ENCODE measurements around the gene GINS2.

The GINS2 gene

DNA sequence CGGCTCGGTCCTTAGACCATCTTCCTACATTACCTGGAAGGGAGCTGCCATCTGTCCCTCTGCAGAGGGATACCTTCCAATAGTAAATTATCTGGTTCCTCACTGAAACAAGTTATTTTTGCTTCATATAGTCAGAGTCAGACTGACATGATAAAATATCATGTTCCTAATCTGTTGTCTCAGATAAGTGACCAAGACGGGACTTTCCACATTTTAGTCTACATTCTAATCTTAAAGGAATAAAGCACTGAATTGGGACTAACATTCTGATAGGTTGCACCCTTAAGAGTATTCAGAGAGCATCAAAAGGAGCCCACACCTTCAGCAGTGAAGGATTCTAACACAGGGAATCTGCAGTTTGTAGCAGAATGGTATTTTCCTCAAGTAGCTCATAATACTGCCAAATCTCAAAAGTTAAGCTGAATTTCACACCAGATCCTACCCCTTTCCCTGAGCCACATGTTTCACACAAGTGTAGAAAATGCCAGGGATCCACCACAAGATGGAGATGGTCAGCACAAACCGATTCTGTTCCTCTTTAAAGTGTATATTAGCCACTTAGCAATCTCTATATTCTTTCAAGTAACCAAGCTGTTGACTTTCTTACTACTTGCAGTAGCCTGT is 13.4 kb downstream of the GINS2 start:
- Histone ChIP-seq H3K4me3 (ENCODE audit: low read depth in 1 of 2, low read length in 2 of 2) (no peak overlapping the region), H3K4me1 (ENCODE audit: control insufficient read depth in 1 of 2, insufficient read depth in 2 of 2, low read length in 2 of 2) (peaks cover 0 to 8% of the 10 kb centered on the region in 2 donors), H3K9me3 (ENCODE audit: control insufficient read depth in 1 of 2, low read length in 2 of 2) (no peaks in the 10 kb centered on the region), H3K27me3 (ENCODE audit: low read depth, low read length) (no peaks in the 10 kb centered on the region), H3K27ac (ENCODE audit: low read length) (peak overlapping the region; percentile 28), H3K36me3 (ENCODE audit: control insufficient read depth in 1 of 2, insufficient read depth in 2 of 2, low read length in 2 of 2) (peaks cover 31 to 32% of the 10 kb centered on the region in 2 donors)

DNA sequence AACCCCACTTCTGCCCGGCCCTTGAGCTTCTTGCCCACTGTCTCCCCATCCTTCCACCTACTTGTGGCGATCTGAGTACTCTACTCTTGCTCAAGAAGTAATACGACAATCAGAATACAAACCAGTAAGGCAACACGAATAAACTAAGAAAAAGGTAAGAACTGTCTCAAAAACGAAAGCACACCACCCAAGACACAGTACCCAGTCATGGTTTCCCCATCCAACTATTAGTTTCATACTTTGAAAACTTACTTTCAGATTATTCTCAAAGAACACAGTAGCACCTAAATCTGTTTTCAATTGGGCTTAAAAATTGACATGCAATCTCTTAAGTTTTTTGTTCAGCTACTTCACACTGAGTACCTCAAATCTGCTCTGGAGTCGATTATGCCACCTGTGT is 13.9 kb downstream of the GINS2 start:
- H3K27ac ChIP-seq (ENCODE audit: low read length), result peak overlapping the region; percentile 28
- peaks cover 33 to 37% of the 10 kb centered on the region in 2 donors for H3K36me3 ChIP-seq (ENCODE audit: control insufficient read depth in 1 of 2, insufficient read depth in 2 of 2, low read length in 2 of 2)
- H3K27me3 ChIP-seq (ENCODE audit: low read depth, low read length), result no peaks in the 10 kb centered on the region
- H3K4me3 ChIP-seq (ENCODE audit: low read depth in 1 of 2, low read length in 2 of 2), result no peak overlapping the region
- no peaks in the 10 kb centered on the region for H3K9me3 ChIP-seq (ENCODE audit: control insufficient read depth in 1 of 2, low read length in 2 of 2)
- H3K4me1 ChIP-seq (ENCODE audit: control insufficient read depth in 1 of 2, insufficient read depth in 2 of 2, low read length in 2 of 2), result peaks cover 0 to 8% of the 10 kb centered on the region in 2 donors

DNA sequence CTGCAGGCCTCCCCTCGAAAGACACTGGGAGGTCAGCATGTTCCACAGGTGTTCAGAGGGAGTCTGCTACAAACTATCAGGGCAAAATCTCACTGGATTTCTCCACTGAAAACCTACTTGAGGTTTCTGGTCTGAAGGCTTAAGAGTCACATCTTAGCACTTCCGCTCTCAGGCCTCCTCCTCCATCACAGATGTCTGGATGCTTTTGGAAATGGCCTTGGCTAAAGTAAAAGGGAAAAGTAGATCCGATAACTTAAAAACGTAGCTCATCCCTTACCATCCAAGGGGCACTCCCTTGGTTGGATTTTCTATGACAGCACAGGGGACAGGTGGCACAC is 14.4 kb downstream of the GINS2 start:
- Histone ChIP-seq H3K36me3 (ENCODE audit: control insufficient read depth in 1 of 2, insufficient read depth in 2 of 2, low read length in 2 of 2) (peaks cover 37 to 40% of the 10 kb centered on the region in 2 donors), H3K27me3 (ENCODE audit: low read depth, low read length) (no peaks in the 10 kb centered on the region), H3K4me1 (ENCODE audit: control insufficient read depth in 1 of 2, insufficient read depth in 2 of 2, low read length in 2 of 2) (peaks cover 0 to 8% of the 10 kb centered on the region in 2 donors)

DNA sequence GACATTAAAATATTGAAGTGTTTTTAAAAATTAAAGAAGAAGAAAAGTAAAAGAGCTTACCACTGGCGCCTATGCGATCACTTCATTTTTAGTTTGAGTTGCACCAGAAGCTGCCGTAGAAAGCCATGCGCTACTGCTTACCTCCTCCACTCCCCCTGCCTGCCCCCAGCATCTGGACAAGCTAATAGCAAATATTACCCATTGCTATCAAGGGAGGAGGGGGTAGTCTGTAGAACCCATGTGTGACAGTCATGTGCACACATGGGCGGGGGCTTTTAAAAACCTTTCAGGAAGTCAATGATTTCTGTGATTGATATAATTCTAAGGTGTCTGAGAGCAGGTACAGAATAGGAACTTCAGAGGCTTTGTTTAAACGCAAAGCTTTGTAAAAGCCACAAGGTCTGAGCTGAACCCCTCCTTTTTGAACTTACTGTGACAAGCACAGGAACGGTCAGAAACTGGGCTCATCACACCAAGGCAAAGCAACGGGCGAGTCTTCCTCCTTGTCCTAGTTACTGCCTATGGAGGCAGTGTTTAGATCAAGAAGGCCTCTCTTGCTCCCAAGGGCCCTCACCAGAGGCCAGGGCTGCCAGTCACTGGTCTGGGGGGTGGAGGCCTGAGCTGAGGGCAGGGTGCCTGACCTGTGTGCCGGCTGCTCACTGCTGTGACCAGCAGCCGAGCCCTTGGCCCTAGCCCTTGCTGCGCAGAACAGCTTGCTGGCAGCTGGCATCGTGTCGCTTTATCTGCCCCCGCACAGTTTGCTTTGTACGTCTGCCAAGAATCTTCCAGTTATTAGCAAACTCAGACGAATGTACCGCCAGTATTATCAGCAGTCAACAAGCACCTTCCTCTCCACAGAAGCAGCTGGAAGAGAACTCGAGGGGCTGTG is 15.0 kb downstream of the GINS2 start:
- H3K27ac ChIP-seq (ENCODE audit: low read length), result peak overlapping the region; percentile 17
- no peak overlapping the region for H3K4me3 ChIP-seq (ENCODE audit: low read depth in 1 of 2, low read length in 2 of 2)
- H3K27me3 ChIP-seq (ENCODE audit: low read depth, low read length), result no peaks in the 10 kb centered on the region
- no peaks in the 10 kb centered on the region for H3K9me3 ChIP-seq (ENCODE audit: control insufficient read depth in 1 of 2, low read length in 2 of 2)
- peaks cover 44 to 45% of the 10 kb centered on the region in 2 donors for H3K36me3 ChIP-seq (ENCODE audit: control insufficient read depth in 1 of 2, insufficient read depth in 2 of 2, low read length in 2 of 2)
- peaks cover 0 to 8% of the 10 kb centered on the region in 2 donors for H3K4me1 ChIP-seq (ENCODE audit: control insufficient read depth in 1 of 2, insufficient read depth in 2 of 2, low read length in 2 of 2)

More for the DNA sequence above, 14.4 kb downstream of the GINS2 start:
- H3K27ac ChIP-seq (ENCODE audit: low read length), result peak overlapping the region; percentile 28
- no peaks in the 10 kb centered on the region for H3K9me3 ChIP-seq (ENCODE audit: control insufficient read depth in 1 of 2, low read length in 2 of 2)
- no peak overlapping the region for H3K4me3 ChIP-seq (ENCODE audit: low read depth in 1 of 2, low read length in 2 of 2)

DNA sequence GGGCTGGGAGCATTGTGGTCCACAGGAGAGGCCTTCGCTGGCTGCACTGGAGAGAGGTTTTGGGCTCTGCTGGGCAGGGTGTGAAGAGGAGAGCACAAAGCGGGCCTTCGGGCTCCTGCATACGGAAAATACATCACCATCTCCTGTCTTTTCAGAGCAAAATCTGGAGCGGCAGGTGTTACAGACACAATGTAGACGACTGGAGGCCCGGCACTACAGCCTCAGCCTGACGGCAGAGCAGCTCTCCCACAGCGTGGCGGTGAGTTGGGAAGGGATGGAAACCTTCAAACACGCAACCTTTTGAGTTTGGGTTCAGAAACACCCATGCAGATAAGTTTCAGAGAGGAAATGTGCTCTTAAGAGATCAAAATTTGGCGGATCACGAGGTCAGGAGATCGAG is 17.9 kb downstream of the GINS2 start:
- peaks cover 63 to 74% of the 10 kb centered on the region in 2 donors for H3K36me3 ChIP-seq (ENCODE audit: control insufficient read depth in 1 of 2, insufficient read depth in 2 of 2, low read length in 2 of 2)
- peaks cover 0 to 8% of the 10 kb centered on the region in 2 donors for H3K4me1 ChIP-seq (ENCODE audit: control insufficient read depth in 1 of 2, insufficient read depth in 2 of 2, low read length in 2 of 2)
- no peak overlapping the region for H3K27ac ChIP-seq (ENCODE audit: low read length)
- no peak overlapping the region for H3K4me3 ChIP-seq (ENCODE audit: low read depth in 1 of 2, low read length in 2 of 2)
- H3K27me3 ChIP-seq (ENCODE audit: low read depth, low read length), result no peaks in the 10 kb centered on the region
- H3K9me3 ChIP-seq (ENCODE audit: control insufficient read depth in 1 of 2, low read length in 2 of 2), result no peaks in the 10 kb centered on the region

DNA sequence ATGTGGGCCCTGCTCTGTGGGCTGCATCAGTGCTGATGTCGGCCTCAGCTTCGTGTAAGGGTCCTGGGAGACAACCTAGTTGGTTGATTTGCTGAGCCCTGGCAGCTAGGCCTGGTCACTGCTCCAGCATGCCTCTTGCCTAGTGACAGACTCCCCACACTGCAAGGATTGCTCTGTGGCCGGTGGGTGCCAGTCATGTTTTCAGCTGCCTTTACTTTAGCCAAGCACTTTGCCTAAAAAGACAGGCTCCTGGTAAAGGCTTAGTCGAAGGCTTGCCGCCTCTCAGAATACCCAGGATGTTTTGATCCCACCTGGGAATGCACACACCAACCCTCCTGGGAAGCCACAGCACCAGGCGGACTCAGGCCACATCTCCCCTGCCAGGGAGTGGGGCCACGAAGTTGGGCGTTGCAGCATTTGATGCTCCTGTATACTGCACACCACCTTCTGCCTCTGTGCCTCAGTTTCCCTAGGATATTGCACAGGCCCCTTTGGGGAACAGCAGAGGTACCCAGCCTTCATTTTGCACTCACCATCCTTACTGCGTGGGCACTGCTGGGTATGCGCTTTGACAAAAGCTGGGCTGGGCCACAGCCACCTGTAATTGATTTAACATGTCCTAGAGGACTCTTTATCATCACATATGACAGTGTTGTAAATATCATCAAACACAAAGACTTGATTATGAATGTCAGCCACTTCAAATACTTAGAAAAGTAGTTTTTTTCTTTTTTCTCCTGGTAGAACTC is 19.9 kb downstream of the GINS2 start:
- peaks cover 63 to 85% of the 10 kb centered on the region in 2 donors for H3K36me3 ChIP-seq (ENCODE audit: control insufficient read depth in 1 of 2, insufficient read depth in 2 of 2, low read length in 2 of 2)
- H3K4me3 ChIP-seq (ENCODE audit: low read depth in 1 of 2, low read length in 2 of 2), result no peak overlapping the region
- no peaks in the 10 kb centered on the region for H3K27me3 ChIP-seq (ENCODE audit: low read depth, low read length)

DNA sequence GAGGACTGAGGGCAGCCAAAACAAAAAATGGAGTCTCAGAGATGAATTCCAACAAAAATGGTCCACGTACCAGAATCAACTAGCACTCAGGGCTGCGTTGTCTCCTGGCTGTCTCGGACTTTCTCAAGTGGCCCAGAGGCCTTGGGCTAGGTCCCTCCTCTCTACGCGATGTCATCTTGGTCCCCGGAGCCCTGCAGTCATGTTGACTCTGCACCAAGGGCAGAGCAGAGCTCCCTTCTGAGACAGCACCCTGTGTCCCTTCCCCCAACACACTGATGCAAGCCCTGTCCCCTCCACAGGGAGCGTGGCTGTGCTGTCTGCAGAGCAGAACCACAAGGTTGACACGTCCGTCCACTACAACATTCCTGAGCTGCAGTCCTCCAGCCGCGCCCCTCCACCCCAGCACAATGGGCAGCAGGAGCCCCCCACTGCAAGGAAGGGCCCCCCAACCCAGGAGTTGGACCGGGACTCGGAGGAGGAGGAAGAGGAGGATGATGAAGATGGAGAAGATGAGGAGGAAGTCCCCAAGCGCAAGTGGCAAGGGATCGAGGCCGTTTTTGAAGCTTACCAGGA is 20.8 kb downstream of the GINS2 start:
- Histone ChIP-seq H3K9me3 (ENCODE audit: control insufficient read depth in 1 of 2, low read length in 2 of 2) (no peaks in the 10 kb centered on the region), H3K27me3 (ENCODE audit: low read depth, low read length) (no peaks in the 10 kb centered on the region), H3K27ac (ENCODE audit: low read length) (no peak overlapping the region), H3K4me3 (ENCODE audit: low read depth in 1 of 2, low read length in 2 of 2) (no peak overlapping the region), H3K4me1 (ENCODE audit: control insufficient read depth in 1 of 2, insufficient read depth in 2 of 2, low read length in 2 of 2) (peaks cover 0 to 6% of the 10 kb centered on the region in 2 donors), H3K36me3 (ENCODE audit: control insufficient read depth in 1 of 2, insufficient read depth in 2 of 2, low read length in 2 of 2) (peaks cover 71 to 94% of the 10 kb centered on the region in 2 donors)

More for the DNA sequence above, 19.9 kb downstream of the GINS2 start:
- Histone ChIP-seq H3K27ac (ENCODE audit: low read length) (no peak overlapping the region), H3K9me3 (ENCODE audit: control insufficient read depth in 1 of 2, low read length in 2 of 2) (no peaks in the 10 kb centered on the region), H3K4me1 (ENCODE audit: control insufficient read depth in 1 of 2, insufficient read depth in 2 of 2, low read length in 2 of 2) (peaks cover 4% of the 10 kb centered on the region in 2 donors)

DNA sequence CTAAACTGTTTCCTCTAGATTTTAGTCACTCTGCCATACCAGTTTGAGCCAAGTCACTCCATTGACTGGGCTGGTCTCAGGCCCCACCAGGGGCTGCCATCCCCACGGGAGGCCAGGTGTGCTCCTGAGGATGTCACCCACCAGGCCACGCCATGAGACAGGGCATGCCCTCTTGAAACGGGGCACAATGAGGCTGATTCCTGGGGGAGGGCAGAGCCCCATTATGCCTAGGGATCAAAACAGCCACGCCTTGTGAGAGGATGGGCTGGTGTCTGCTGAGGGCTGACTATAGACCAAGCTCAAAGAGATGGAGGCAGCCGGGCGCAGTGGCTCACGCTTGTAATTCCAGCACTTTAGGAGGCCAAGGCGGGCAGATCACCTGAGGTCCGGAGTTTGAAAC is 21.5 kb downstream of the GINS2 start:
- Histone ChIP-seq H3K4me3 (ENCODE audit: low read depth in 1 of 2, low read length in 2 of 2) (no peak overlapping the region), H3K9me3 (ENCODE audit: control insufficient read depth in 1 of 2, low read length in 2 of 2) (no peaks in the 10 kb centered on the region), H3K27ac (ENCODE audit: low read length) (no peak overlapping the region), H3K36me3 (ENCODE audit: control insufficient read depth in 1 of 2, insufficient read depth in 2 of 2, low read length in 2 of 2) (peaks cover 69 to 96% of the 10 kb centered on the region in 2 donors), H3K4me1 (ENCODE audit: control insufficient read depth in 1 of 2, insufficient read depth in 2 of 2, low read length in 2 of 2) (peaks cover 0 to 6% of the 10 kb centered on the region in 2 donors), H3K27me3 (ENCODE audit: low read depth, low read length) (no peaks in the 10 kb centered on the region)

DNA sequence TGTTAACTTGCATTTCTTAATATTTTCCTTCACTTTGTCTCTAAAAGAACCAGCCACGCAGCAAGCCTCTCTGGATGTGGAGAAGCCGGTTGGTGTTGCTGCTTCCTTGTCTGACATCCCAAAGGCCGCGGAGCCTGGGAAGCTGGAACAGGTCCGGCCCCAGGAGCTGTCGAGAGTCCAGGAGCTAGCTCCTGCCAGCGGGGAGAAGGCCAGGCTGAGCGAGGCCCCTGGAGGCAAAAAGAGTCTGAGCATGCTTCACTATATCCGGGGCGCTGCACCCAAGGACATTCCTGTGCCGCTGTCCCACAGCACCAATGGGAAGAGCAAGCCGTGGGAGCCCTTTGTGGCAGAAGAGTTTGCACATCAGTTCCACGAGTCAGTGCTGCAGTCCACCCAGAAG is 22.8 kb downstream of the GINS2 start:
- H3K27ac ChIP-seq (ENCODE audit: low read length), result no peak overlapping the region
- H3K9me3 ChIP-seq (ENCODE audit: control insufficient read depth in 1 of 2, low read length in 2 of 2), result no peaks in the 10 kb centered on the region
- peaks cover 63 to 93% of the 10 kb centered on the region in 2 donors for H3K36me3 ChIP-seq (ENCODE audit: control insufficient read depth in 1 of 2, insufficient read depth in 2 of 2, low read length in 2 of 2)

DNA sequence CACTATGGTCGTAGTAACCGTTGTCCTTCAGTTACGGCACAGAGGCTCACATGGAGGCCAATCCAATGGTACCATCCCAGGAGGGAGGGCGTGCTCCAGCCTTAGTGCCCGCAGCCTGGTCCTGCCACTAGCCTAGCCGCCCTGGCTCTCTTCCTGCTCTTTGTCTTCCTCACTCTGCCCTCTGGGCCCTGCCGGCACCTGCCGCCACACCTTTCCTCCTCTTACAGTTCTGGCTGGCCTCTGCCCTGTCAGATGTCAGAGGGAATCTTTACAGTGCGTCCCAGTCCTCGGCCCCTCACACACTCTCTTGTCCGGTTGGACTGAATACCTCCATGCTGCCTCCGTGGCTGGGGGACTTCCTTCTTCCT is 23.4 kb downstream of the GINS2 start:
- no peaks in the 10 kb centered on the region for H3K9me3 ChIP-seq (ENCODE audit: control insufficient read depth in 1 of 2, low read length in 2 of 2)
- no peaks in the 10 kb centered on the region for H3K27me3 ChIP-seq (ENCODE audit: low read depth, low read length)
- peaks cover 63 to 89% of the 10 kb centered on the region in 2 donors for H3K36me3 ChIP-seq (ENCODE audit: control insufficient read depth in 1 of 2, insufficient read depth in 2 of 2, low read length in 2 of 2)
- H3K27ac ChIP-seq (ENCODE audit: low read length), result no peak overlapping the region
- H3K4me1 ChIP-seq (ENCODE audit: control insufficient read depth in 1 of 2, insufficient read depth in 2 of 2, low read length in 2 of 2), result peaks cover 0 to 6% of the 10 kb centered on the region in 2 donors
- no peak overlapping the region for H3K4me3 ChIP-seq (ENCODE audit: low read depth in 1 of 2, low read length in 2 of 2)

More for the DNA sequence above, 22.8 kb downstream of the GINS2 start:
- no peaks in the 10 kb centered on the region for H3K27me3 ChIP-seq (ENCODE audit: low read depth, low read length)
- H3K4me1 ChIP-seq (ENCODE audit: control insufficient read depth in 1 of 2, insufficient read depth in 2 of 2, low read length in 2 of 2), result peaks cover 0 to 6% of the 10 kb centered on the region in 2 donors
- no peak overlapping the region for H3K4me3 ChIP-seq (ENCODE audit: low read depth in 1 of 2, low read length in 2 of 2)
